HepG2 (cell line): ENCODE measurements around the gene LRIG1. TPM values are rescaled to one million over a fixed set of nuclear protein-coding genes. Genes with fewer than 3 reads are reported as not detected.

Source experiments
- ATAC-seq: fragments of 200-7000 bp; cut with Tn5 transposase; 3 replicates; pipeline ENCODE4 v1.9.1; 2020; ENCODE audit warnings: mild to moderate bottlenecking, moderate library complexity
- BruUV-seq: library from RNA; stranded (reverse); fragments of 400-500 nt; replicated peaks from 2 replicates; lab custom pipeline; 2021; lab: Mats Ljungman, UMichigan
- CTCF ChIA-PET: fragments of 300-600 bp; formaldehyde crosslinking; extraction: SDS; loops from one replicate; lab custom pipeline; 2021; ENCODE audit warnings: low total read pairs, inconsistent platforms, low intra/inter-chr PET ratio; lab: Yijun Ruan, JAX
- POLR2A ChIA-PET: fragments of 350-600 bp; sonication (Branson Sonifier 250); formaldehyde crosslinking; loops from one replicate; lab custom pipeline; 2020; ENCODE audit warnings: antibody characterized with exemption, inconsistent platforms; lab: Yijun Ruan, JAX
- DNase-seq: peaks from one replicate; pipeline ENCODE4 v3.0.0-alpha.2; 2015; ENCODE audit warnings: low spot score
- FAIRE-seq: peaks from 3 replicates; lab custom pipeline; 2011; peaks lifted over from hg19 to GRCh38; lab: Jason Lieb, UNC
- H2AFZ ChIP-seq: one replicate; pipeline ENCODE4 v1.6.1; 2011; ENCODE audit warnings: low read length, inconsistent platforms
- H3K27ac ChIP-seq: fragments of 300-600 bp; 3 replicates; pipeline ENCODE4 v1.8.0; 2011; ENCODE audit warnings: mixed run types, mild to moderate bottlenecking, mixed read lengths, low read length, inconsistent platforms; ENCODE audit not compliant: insufficient read depth; ENCODE audit errors: extremely low read length
- H3K27me3 ChIP-seq, 2 experiments: fragments of 200-600 bp in 1 of 2; 2 replicates in 1 of 2; 3 replicates in 1 of 2; pipeline versions ENCODE4 v1.6.0 to v1.8.0; 2011; ENCODE audit warnings: low read length in 2 of 2, mild to moderate bottlenecking in 2 of 2, moderate library complexity in 2 of 2, inconsistent platforms in 1 of 2; ENCODE audit not compliant: insufficient read depth in 2 of 2, control insufficient read depth in 1 of 2
- H3K36me3 ChIP-seq, 2 experiments: fragments of 200-600 bp in 1 of 2; replicated peaks in 1 of 2; 2 replicates in 1 of 2; 3 replicates in 1 of 2; pipeline versions ENCODE4 v1.5.1 to v1.8.0; 2011; ENCODE audit warnings: low read length in 2 of 2, inconsistent platforms in 1 of 2; ENCODE audit not compliant: insufficient read depth in 2 of 2, control insufficient read depth in 1 of 2
- H3K4me1 ChIP-seq: 2 replicates; pipeline ENCODE4 v1.5.1; 2012; ENCODE audit warnings: low read length, inconsistent platforms; ENCODE audit not compliant: insufficient read depth
- H3K4me2 ChIP-seq: 2 replicates; pipeline ENCODE4 v1.6.0; 2011; ENCODE audit warnings: low read depth, low read length, inconsistent platforms
- H3K4me3 ChIP-seq, 3 experiments: fragments of 200-600 bp in 1 of 3; sonication (generic), shearing (Covaris generic) in 1 of 3; replicated peaks in 1 of 3; 2 replicates each; pipeline ENCODE4 v1.5.1; 2011 to 2016; ENCODE audit warnings: low read length in 3 of 3, inconsistent platforms in 2 of 3, low read depth in 2 of 3, mild to moderate bottlenecking in 2 of 3, control low read depth in 1 of 3, mixed read lengths in 1 of 3; ENCODE audit not compliant: insufficient read depth in 1 of 3
- H3K79me2 ChIP-seq: one replicate; pipeline ENCODE4 v1.6.1; 2011; ENCODE audit warnings: low read length, inconsistent platforms; ENCODE audit not compliant: insufficient read depth
- H3K9ac ChIP-seq: 2 replicates; pipeline ENCODE4 v1.6.0; 2011; ENCODE audit warnings: mild to moderate bottlenecking, low read depth, low read length, inconsistent platforms; ENCODE audit not compliant: insufficient read depth
- H3K9me3 ChIP-seq: 2 replicates; pipeline ENCODE4 v1.5.1; 2012; ENCODE audit warnings: mild to moderate bottlenecking, low read length
- H4K20me1 ChIP-seq: 2 replicates; pipeline ENCODE4 v1.6.0; 2011; ENCODE audit warnings: inconsistent platforms, mild to moderate bottlenecking, low read length, moderate library complexity; ENCODE audit not compliant: insufficient read depth
- CENPBD1 ChIP-seq: sonication (generic); formaldehyde crosslinking; IDR thresholded peaks from 2 replicates; pipeline ENCODE4 v1.8.0; 2022; ENCODE audit warnings: missing genetic modification reagents, low read depth, mild to moderate bottlenecking, borderline replicate concordance
- ELF3 ChIP-seq: IDR thresholded peaks from 2 replicates; pipeline ENCODE4 v1.6.1; 2016; ENCODE audit warnings: missing genetic modification reagents, missing compliant biosample characterization
- EP300 ChIP-seq, 3 experiments: sonication (generic) in 1 of 3; formaldehyde crosslinking in 1 of 3; IDR thresholded peaks; 2 replicates each; pipeline versions ENCODE4 v1.5.1 to v1.6.1; 2011 to 2020; ENCODE audit warnings: low read depth in 2 of 3, low read length in 2 of 3, borderline replicate concordance in 1 of 3, improper control_type of control experiment in 1 of 3, mild to moderate bottlenecking in 1 of 3, missing genetic modification reagents in 1 of 3, moderate library complexity in 1 of 3
- GFI1 ChIP-seq: sonication (generic); formaldehyde crosslinking; IDR thresholded peaks from 2 replicates; pipeline ENCODE4 v1.5.0; 2020; ENCODE audit warnings: missing genetic modification reagents, mild to moderate bottlenecking, borderline replicate concordance
- ISL2 ChIP-seq: sonication (generic); formaldehyde crosslinking; IDR thresholded peaks from 2 replicates; pipeline ENCODE4 v1.5.0; 2020; ENCODE audit warnings: missing genetic modification reagents
- KLF6 ChIP-seq: IDR thresholded peaks from 2 replicates; pipeline ENCODE4 v1.8.0; 2016; ENCODE audit warnings: missing biosample characterization, missing genetic modification reagents
- MATR3 ChIP-seq: sonication (generic); formaldehyde crosslinking; IDR thresholded peaks from 2 replicates; pipeline ENCODE4 v1.4.0; 2020; ENCODE audit warnings: missing genetic modification reagents
- NCOA1 ChIP-seq: sonication (generic); formaldehyde crosslinking; IDR thresholded peaks from 2 replicates; pipeline ENCODE4 v1.9.0; 2021; ENCODE audit warnings: missing genetic modification reagents
- NFKB2 ChIP-seq: sonication (generic); formaldehyde crosslinking; IDR thresholded peaks from 2 replicates; pipeline ENCODE4 v1.4.0; 2020; ENCODE audit warnings: missing genetic modification reagents, borderline replicate concordance
- NFYB ChIP-seq: sonication (generic); formaldehyde crosslinking; IDR thresholded peaks from 2 replicates; pipeline ENCODE4 v1.4.0; 2020; ENCODE audit warnings: missing genetic modification reagents
- PCBP1 ChIP-seq: fragments of 200-400 bp; formaldehyde crosslinking; IDR thresholded peaks from 2 replicates; pipeline ENCODE4 v1.6.1; 2017; ENCODE audit warnings: mild to moderate bottlenecking, low read depth, low read length, borderline replicate concordance
- RXRB ChIP-seq: IDR thresholded peaks from 2 replicates; pipeline ENCODE4 v1.6.1; 2016; ENCODE audit warnings: borderline replicate concordance, missing genetic modification reagents, missing compliant biosample characterization
- SATB2 ChIP-seq: sonication (generic); formaldehyde crosslinking; IDR thresholded peaks from 2 replicates; pipeline ENCODE4 v1.5.0; 2020; ENCODE audit warnings: missing genetic modification reagents
- SNAPC4 ChIP-seq: sonication (generic); formaldehyde crosslinking; IDR thresholded peaks from 2 replicates; pipeline ENCODE4 v1.4.0; 2020; ENCODE audit warnings: mild to moderate bottlenecking, missing genetic modification reagents
- ZBTB2 ChIP-seq: sonication (generic); formaldehyde crosslinking; IDR thresholded peaks from 2 replicates; pipeline ENCODE4 v1.8.0; 2022; ENCODE audit warnings: low read depth, missing genetic modification reagents
- ZNF329 ChIP-seq: sonication (generic); formaldehyde crosslinking; IDR thresholded peaks from 2 replicates; pipeline ENCODE4 v1.9.0; 2021; ENCODE audit warnings: low read depth, mild to moderate bottlenecking, missing genetic modification reagents
- ZNF766 ChIP-seq: sonication (generic); formaldehyde crosslinking; IDR thresholded peaks from 2 replicates; pipeline ENCODE4 v1.5.0; 2020; ENCODE audit warnings: missing genetic modification reagents, borderline replicate concordance
- WGBS: methylation state at CpG from one replicate; pipeline ENCODE4 v1.1.6; 2017; ENCODE audit warnings: low lambda C conversion rate; 5-methylcytosine and 5-hydroxymethylcytosine counted together
- in situ Hi-C: cut with HindIII; loops from 2 replicates; pipeline ENCODE4 v1.10.0; 2017; ENCODE audit warnings: low pct_unique_long_range_greater_than_20kb; ENCODE audit not compliant: extremely low pct_ligation_motif_present
- intact Hi-C: fragments of 100-400 bp; cut with micrococcal nuclease; formaldehyde crosslinking; loops from one replicate; pipeline ENCODE4 v1.10.0; 2022; ENCODE audit not compliant: unreplicated experiment
- polyA plus RNA-seq, 8 experiments: library from polyadenylated mRNA; depleted of rRNA in 3 of 8; stranded (reverse) in 7 of 8; unstranded in 1 of 8; fragments of >200 nt; fragmentation: Illumina TruSeq in 4 of 8; extraction: Trizol in 4 of 8; gene quantifications; 2 replicates each; pipeline versions ENCODE4 v1.2.1 to v1.2.3, GENCODE V29; 2011 to 2016; ENCODE audit warnings: low read depth in 4 of 8, missing spikeins in 1 of 8, mixed read lengths in 1 of 8; ENCODE audit not compliant: insufficient read depth in 1 of 8
- total RNA-seq, 5 experiments: library from RNA; depleted of rRNA; stranded (reverse); fragments of >200 nt; fragmentation: Illumina TruSeq; extraction: Trizol; gene quantifications; 2 replicates each; pipeline ENCODE4 v1.2.3, GENCODE V29; 2016; ENCODE audit warnings: low read depth in 1 of 5

Gene LRIG1
- total and polyA plus RNA-seq, 2 of the 13 experiments (the other 11 are each of a cell fraction or from before 2014, with no cell fraction given): 17.8 to 24.8 TPM

GRCh38 chr3:66395635-66396034, 105.2 kb downstream of the LRIG1 start:
- ATAC-seq: no peak
- TF ChIP-seq ZNF329 (CRISPR knock-in tag): no peak
- TF ChIP-seq KLF6: no peak
- no peak for TF ChIP-seq NCOA1 (CRISPR knock-in tag)
- no peak for TF ChIP-seq SNAPC4
- TF ChIP-seq MATR3: no peak
- no peak for TF ChIP-seq CENPBD1
- no peak for TF ChIP-seq SATB2
- TF ChIP-seq ZNF766 (CRISPR knock-in tag): no peak
- no peak for TF ChIP-seq ZBTB2 (CRISPR knock-in tag)
- no peak for TF ChIP-seq PCBP1
- TF ChIP-seq RXRB: no peak
- TF ChIP-seq ISL2 (CRISPR knock-in tag): no peak
- no peak for TF ChIP-seq ELF3 (CRISPR knock-in tag)
- no peak for TF ChIP-seq NFYB
- TF ChIP-seq EP300 (IDR thresholded peaks at IDR 0.05; ENCODE audit: low read depth in 2 of 2, low read length in 2 of 2): no peak
- TF ChIP-seq EP300 (CRISPR knock-in tag; IDR thresholded peaks at IDR 0.05; ENCODE audit: borderline replicate concordance): no peak
- no peak for TF ChIP-seq GFI1 (CRISPR knock-in tag)
- no peak for TF ChIP-seq NFKB2 (CRISPR knock-in tag)
- BruUV-seq: no TSS peak
- DNase-seq: no peak
- Histone ChIP-seq H4K20me1 (no peaks in the 10 kb centered on the region), H3K9me3 (no peaks in the 10 kb centered on the region), H3K27ac (no peak overlapping the region), H3K4me3 (no peak overlapping the region), H3K36me3 (peaks cover 25 to 70% of the 10 kb centered on the region in 2 experiments), H3K4me1 (no peaks in the 10 kb centered on the region), H3K79me2 (no peaks in the 10 kb centered on the region), H2AFZ (no peak overlapping the region), H3K4me2 (no peak overlapping the region), H3K9ac (no peak overlapping the region), H3K27me3 (no peaks in the 10 kb centered on the region)
- CTCF ChIA-PET: no interaction called here
- intact Hi-C loops: no loop called here
- WGBS: 91% methylated on average over 6 of the region's 10 CpGs
- POLR2A ChIA-PET: no interaction called here
- in situ Hi-C loops: no loop called here
- FAIRE-seq: no peak
